Duodenal mucosa (tissue), 2 donors: ENCODE results near the gene RADIL.

Experiments
- H3K27ac ChIP-seq: one replicate; pipeline ENCODE4 v1.7.0; 2013; ENCODE audit warnings: low read depth, low read length
- H3K27me3 ChIP-seq, 2 donors: one replicate each; pipeline ENCODE4 v1.7.0; 2013; ENCODE audit warnings: low read length in 2 of 2, control low read depth in 1 of 2; ENCODE audit not compliant: insufficient read depth in 2 of 2, control insufficient read depth in 1 of 2
- H3K36me3 ChIP-seq, 2 donors: one replicate each; pipeline ENCODE4 v1.7.0; 2013; ENCODE audit warnings: low read length in 2 of 2, control low read depth in 1 of 2; ENCODE audit not compliant: insufficient read depth in 2 of 2, control insufficient read depth in 1 of 2
- H3K4me1 ChIP-seq, 2 donors: one replicate each; pipeline ENCODE4 v1.7.0; 2013; ENCODE audit warnings: low read length in 2 of 2, control low read depth in 1 of 2; ENCODE audit not compliant: insufficient read depth in 2 of 2, control insufficient read depth in 1 of 2
- H3K4me3 ChIP-seq, 2 donors: one replicate each; pipeline ENCODE4 v1.7.0; 2013; ENCODE audit warnings: low read length in 2 of 2, low read depth in 1 of 2
- H3K9ac ChIP-seq, 2 donors: one replicate each; pipeline ENCODE4 v1.7.0; 2013; ENCODE audit warnings: low read length in 2 of 2, low read depth in 1 of 2
- H3K9me3 ChIP-seq, 2 donors: one replicate each; pipeline ENCODE4 v1.7.0; 2013; ENCODE audit warnings: low read length in 2 of 2, control low read depth in 1 of 2; ENCODE audit not compliant: control insufficient read depth in 1 of 2

RADIL gene

DNA sequence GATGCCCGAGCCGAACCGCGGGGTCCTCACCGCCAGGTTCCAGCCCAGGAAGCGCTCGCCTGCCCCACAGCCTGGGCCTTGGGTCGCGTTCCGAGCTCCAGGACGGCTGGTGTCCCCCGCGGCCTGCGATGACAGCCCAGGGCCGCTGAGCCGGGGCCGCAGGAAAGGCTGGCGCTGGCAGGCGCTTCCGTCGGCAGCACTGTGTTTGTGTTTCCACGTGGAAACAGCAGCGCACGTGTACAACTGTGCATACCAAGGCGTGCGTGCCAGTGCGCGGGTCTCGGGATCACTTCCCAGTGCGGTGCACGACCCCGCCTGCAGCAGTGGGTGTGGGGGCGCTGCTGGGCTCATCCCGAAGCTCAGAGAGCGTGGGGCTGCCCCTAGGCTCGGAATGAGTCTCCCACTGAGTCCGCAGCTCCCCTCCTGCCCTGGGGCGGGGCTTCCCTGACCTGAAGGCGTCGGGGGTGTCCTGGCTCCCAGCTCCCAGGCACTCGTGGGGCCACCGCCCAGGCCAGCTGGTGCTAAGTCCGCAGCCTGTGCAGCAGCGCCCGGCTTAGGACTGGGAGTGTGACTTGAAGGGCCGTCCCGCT lies 90.9 kb downstream of the RADIL start:
- peak overlapping the region; percentile 55 to 64 for H3K4me3 ChIP-seq
- no peaks in the 10 kb centered on the region for H3K27me3 ChIP-seq
- peaks cover 0 to 31% of the 10 kb centered on the region in 2 donors for H3K36me3 ChIP-seq
- peaks cover 0 to 6% of the 10 kb centered on the region in 2 donors for H3K4me1 ChIP-seq
- H3K9me3 ChIP-seq, result no peaks in the 10 kb centered on the region
- H3K9ac ChIP-seq, result peak overlapping the region in 1 of 2 donors; percentile 38
- H3K27ac ChIP-seq, result peak overlapping the region; percentile 3

DNA sequence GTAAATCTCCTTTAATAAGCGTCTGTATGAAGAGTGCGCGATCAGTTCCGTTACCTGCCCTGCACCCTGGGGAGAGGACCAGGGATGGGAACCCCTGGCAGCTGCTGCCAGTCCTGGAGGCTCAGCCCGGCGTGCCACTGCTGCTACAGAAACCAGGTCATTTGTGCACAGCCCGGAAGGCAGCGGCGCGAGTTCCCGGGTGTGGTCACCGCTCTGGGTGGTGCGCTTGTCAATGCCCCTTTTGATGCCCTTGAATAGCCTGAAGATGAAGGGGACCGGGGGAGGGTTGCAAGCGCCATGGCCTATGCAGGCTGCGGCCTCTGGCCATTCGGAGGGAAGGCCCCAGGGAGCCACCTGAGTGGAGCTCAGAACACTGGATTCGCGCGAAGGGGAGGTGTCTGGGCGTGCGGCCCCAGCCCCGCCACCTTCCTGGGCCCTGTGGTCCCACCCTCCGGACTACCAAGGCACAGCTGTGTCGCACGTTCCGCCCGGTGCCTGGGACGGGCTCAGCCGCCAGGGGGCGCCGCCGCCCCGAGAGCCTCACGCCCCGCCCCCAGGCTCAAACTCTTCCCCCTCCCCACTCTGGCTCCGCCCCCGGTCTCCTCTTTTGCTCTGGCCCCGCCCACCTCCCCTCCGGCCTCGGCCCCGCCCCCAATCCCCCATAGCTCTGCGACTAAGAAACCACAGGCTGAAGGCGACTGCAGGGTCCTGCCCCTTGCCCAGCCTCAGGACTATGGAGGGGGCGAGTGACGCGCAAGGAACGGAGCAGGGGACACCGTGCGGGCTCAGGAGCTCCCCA lies 91.6 kb downstream of the RADIL start:
- Histone ChIP-seq H3K27me3 (no peaks in the 10 kb centered on the region), H3K27ac (peak overlapping the region; percentile 3), H3K36me3 (peaks cover 0 to 36% of the 10 kb centered on the region in 2 donors), H3K4me3 (peak overlapping the region; percentile 55 to 64), H3K9ac (peak overlapping the region in 1 of 2 donors; percentile 38), H3K9me3 (no peaks in the 10 kb centered on the region), H3K4me1 (peaks cover 0 to 6% of the 10 kb centered on the region in 2 donors)

DNA sequence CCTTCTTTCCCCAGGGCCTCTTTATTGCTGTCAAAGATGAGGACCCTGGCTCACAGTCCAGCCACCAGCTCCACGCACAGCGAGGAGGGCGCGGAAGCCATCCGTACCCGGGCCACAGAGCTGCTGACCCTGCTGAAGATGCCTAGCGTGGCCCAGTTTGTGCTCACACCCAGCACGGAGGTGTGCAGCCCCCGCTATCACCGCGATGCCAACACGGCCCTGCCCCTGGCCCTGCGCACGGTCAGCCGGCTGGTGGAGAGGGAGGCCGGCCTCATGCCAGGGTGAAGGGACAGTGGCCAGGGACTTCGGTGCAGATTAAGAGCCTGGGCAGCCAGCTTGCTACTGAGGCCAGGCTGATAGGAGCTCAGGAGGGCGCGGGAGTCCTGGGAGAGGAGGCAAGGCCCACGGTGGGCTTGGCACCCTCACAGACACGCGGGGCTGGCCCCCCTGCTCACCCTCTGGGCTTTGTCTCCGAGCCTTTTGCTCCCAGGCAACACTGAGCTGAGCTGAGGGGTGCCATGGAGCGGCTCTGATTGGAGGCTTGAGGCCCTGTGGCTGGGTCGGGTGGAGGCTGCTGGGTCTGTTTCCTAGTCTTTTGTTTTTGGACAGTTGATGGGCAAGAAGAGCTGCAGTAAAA lies 92.3 kb downstream of the RADIL start:
- peaks cover 3 to 44% of the 10 kb centered on the region in 2 donors for H3K36me3 ChIP-seq

DNA sequence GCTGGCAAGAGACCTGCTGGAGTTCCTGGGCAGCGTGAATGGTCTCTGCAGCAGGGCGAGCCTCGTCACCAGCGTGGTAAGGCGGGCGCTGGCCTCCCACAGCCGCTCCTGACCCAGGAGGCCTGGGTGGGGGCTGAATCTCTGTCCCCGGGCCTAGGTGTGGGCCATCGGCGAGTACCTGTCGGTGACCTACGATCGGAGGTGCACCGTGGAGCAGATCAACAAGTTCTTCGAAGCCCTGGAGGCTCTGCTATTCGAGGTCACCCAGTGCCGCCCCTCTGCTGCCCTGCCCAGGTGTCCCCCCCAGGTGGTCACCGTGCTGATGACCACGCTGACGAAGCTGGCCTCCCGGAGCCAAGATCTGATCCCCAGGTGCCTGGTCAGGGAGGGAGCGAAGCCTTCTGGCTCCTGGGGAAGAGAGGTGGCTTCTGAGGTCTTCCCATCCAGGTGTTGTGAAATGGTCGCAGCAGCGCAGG lies 93.0 kb downstream of the RADIL start:
- no peak overlapping the region for H3K9ac ChIP-seq
- no peak overlapping the region for H3K27ac ChIP-seq
- H3K4me3 ChIP-seq, result no peak overlapping the region
- H3K9me3 ChIP-seq, result no peaks in the 10 kb centered on the region
- peaks cover 0 to 6% of the 10 kb centered on the region in 2 donors for H3K4me1 ChIP-seq
- H3K27me3 ChIP-seq, result no peaks in the 10 kb centered on the region
- H3K36me3 ChIP-seq, result peaks cover 7 to 50% of the 10 kb centered on the region in 2 donors

More for the DNA sequence above, 92.3 kb downstream of the RADIL start:
- no peaks in the 10 kb centered on the region for H3K27me3 ChIP-seq
- no peak overlapping the region for H3K4me3 ChIP-seq
- H3K27ac ChIP-seq, result no peak overlapping the region
- no peak overlapping the region for H3K9ac ChIP-seq
- peaks cover 0 to 6% of the 10 kb centered on the region in 2 donors for H3K4me1 ChIP-seq
- no peaks in the 10 kb centered on the region for H3K9me3 ChIP-seq

DNA sequence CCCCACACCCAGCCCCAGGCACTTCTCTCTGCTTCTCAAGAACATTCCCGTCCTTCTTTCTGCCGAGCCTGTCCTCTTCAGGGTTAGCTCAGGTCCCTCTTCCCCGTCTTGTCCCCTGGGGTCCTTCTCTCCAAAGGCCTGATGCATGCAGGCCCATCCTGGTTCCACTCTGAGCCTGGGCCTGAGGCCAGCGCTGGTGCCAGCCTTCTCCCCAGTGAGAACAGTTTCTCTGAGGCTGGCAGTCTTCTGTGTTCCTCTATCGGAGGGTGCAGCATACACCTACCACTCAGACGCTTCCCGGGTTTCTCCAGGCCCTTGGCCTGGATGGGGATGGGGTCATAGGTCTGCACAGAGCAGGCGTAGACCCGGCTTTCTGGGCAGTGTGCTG lies 93.4 kb downstream of the RADIL start:
- H3K27ac ChIP-seq, result no peak overlapping the region
- no peaks in the 10 kb centered on the region for H3K27me3 ChIP-seq
- peaks cover 0 to 6% of the 10 kb centered on the region in 2 donors for H3K4me1 ChIP-seq
- H3K36me3 ChIP-seq, result peaks cover 7 to 54% of the 10 kb centered on the region in 2 donors
- H3K9ac ChIP-seq, result no peak overlapping the region
- H3K9me3 ChIP-seq, result no peaks in the 10 kb centered on the region
- H3K4me3 ChIP-seq, result no peak overlapping the region

DNA sequence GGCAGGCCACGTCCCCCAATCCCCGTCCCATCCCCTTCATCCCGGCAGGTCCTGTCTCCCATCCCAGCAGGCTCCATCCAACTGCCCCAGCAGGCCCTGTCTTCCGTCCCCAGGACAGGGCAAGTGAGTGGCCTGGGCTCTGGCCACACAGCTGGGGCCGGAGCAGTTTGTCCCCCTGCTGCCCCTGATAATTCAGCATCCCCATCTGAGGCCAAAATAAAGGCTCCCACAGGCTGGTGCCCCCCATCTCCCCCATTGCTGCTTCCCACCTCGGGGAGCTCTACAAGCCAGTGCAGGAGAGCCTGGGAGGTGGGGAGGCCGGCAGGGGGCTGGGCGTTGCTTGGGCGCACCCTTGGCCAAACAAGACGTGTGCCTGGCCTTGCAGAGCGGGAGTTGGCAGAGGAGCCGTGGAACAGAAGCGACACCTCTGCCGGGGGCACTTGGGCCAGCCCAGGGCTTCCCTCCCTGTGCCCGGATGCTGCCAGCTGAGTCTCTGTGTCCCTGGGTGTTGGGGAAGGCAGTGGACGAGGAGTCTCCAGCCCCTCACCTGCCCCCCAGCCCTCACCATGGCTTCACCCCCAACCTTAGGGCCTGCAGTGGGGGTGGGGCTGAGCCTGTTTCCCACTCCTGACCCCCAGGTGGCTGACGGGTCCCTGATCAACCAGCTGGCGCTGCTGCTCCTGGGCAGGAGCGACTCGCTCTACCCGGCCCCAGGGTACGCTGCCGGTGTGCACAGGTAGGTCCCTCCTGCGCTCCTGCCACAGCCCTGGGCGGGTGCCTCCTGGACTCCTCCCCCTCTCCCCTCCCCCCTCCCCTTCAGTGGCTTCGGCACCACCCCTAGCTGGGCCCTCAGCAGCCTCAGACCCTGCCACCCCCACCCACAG lies 94.1 kb downstream of the RADIL start:
- peaks cover 7 to 60% of the 10 kb centered on the region in 2 donors for H3K36me3 ChIP-seq
- no peaks in the 10 kb centered on the region for H3K27me3 ChIP-seq

DNA sequence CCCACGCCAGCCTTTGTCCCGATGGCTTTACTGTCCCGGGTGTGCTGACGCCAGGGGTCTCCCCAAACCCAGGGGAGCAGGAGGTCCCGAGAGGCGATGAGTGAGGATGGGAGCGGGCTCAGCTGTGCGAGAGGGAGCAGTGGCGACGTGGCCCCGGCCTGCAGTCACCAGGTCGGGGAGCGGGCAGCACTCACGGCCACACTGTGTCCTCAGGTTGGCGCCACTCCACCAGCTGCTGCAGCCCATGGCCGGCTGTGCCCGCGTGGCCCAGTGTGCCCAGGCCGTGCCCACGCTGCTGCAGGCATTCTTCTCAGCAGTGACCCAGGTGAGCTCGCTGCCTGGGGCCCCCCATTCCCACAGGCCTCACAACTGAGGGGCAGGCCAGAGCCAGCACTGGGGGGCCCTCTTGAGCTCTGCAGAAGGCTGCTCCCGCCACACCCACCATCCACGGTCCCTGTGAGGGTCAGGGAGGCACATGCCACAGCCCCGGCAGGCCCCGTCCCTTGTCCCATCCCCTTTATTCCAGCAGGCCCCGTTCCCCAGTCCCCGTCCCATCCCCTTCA lies 94.8 kb downstream of the RADIL start:
- H3K4me1 ChIP-seq, result peaks cover 0 to 6% of the 10 kb centered on the region in 2 donors
- H3K36me3 ChIP-seq, result peaks cover 8 to 67% of the 10 kb centered on the region in 2 donors
- H3K9ac ChIP-seq, result no peak overlapping the region

More for the DNA sequence above, 94.1 kb downstream of the RADIL start:
- H3K9ac ChIP-seq, result no peak overlapping the region
- no peak overlapping the region for H3K27ac ChIP-seq
- H3K4me1 ChIP-seq, result peaks cover 0 to 6% of the 10 kb centered on the region in 2 donors
- H3K9me3 ChIP-seq, result no peaks in the 10 kb centered on the region
- H3K4me3 ChIP-seq, result no peak overlapping the region

DNA sequence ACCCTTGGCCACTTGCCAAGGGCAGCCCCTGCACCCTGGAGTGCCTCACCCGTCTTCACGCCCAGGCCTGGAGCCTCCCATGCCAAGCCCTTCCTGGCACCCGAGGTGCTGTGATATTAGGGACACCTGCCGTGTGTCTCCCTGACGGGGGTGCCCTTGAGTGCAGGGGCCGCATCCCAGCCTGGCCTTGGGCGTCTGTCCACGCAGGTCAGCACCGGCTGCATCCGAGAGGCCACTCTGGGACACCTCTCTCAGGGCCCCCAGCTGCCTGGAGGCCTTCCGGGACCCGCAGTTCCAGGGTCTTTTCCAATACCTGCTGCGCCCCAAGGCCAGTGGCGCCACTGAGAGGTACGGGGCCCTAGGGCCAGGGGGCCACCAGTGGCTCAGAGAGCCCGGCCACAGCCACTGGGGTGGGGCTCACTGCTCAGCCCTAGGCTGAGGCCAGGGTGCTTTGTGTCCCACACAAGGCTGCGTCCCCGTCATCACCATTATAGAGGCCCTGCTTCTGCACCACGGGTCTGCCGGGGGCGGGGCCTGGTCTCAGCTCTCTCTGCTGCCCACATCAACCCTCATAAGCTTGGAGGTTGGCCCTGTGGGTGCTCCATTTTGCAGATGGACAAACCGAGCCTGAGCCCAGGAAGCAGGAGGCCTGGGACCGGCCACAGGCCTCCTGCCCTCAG lies 95.4 kb downstream of the RADIL start:
- Histone ChIP-seq H3K4me1 (peaks cover 0 to 6% of the 10 kb centered on the region in 2 donors), H3K36me3 (peaks cover 10 to 73% of the 10 kb centered on the region in 2 donors), H3K27me3 (no peaks in the 10 kb centered on the region), H3K9ac (no peak overlapping the region), H3K4me3 (no peak overlapping the region), H3K9me3 (no peaks in the 10 kb centered on the region), H3K27ac (no peak overlapping the region)

More for the DNA sequence above, 94.8 kb downstream of the RADIL start:
- Histone ChIP-seq H3K27ac (no peak overlapping the region), H3K4me3 (no peak overlapping the region), H3K27me3 (no peaks in the 10 kb centered on the region), H3K9me3 (no peaks in the 10 kb centered on the region)

DNA sequence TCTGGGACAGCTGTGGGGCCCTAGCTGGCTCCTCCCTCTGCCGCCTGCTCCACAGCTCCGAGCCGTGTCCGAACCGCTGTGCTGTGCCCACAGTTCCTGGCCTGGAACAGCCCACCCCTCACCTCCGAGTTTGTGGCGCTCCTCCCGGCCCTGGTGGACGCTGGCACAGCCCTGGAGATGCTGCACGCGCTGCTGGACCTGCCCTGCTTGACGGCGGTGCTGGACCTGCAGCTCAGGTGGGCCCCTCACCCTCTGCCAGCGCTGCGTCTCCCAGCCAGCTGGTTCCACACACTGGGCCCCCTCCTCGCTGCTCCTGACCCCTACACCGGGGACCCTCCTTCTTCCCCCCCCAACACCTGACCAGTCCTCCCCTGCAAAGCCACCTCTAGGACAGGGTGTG lies 96.0 kb downstream of the RADIL start:
- Histone ChIP-seq H3K36me3 (peaks cover 10 to 79% of the 10 kb centered on the region in 2 donors), H3K9ac (no peak overlapping the region), H3K4me3 (no peak overlapping the region), H3K9me3 (no peaks in the 10 kb centered on the region), H3K27ac (no peak overlapping the region), H3K27me3 (no peaks in the 10 kb centered on the region), H3K4me1 (peaks cover 0 to under 1% of the 10 kb centered on the region in 2 donors)
